ENCODE results near the gene KLHDC7A. TPM values are rescaled to one million over a fixed set of nuclear protein-coding genes. Genes with fewer than 3 reads are reported as not detected.

The KLHDC7A gene
- total and polyA plus RNA-seq, 12 donors, result 0.09 to 0.14 (median 0.13) TPM; not detected in 7

- 86 to 91% methylated on average over 4 of the region's 4 CpGs for WGBS, 2 donors
- ATAC-seq (no peak), DNase-seq (no peak)
- intact Hi-C loops (cut with DNase I), result no loop called here
- H3K4me1 ChIP-seq, result peaks cover 0 to 9% (median 0%) of the 10 kb centered on the region in 9 donors
- TF ChIP-seq CTCF (IDR thresholded peaks at IDR 0.05), result no peak
- peaks cover 0 to 7% (median 0%) of the 10 kb centered on the region in 11 donors for H3K9me3 ChIP-seq
- H3K27ac ChIP-seq, result no peak overlapping the region
- H3K27me3 ChIP-seq, result peaks cover 0 to 64% (median 21%) of the 10 kb centered on the region in 7 donors
- no peak overlapping the region for H3K4me3 ChIP-seq
- H3K36me3 ChIP-seq, result no peaks in the 10 kb centered on the region
Observed at GRCh38 chr1:18485227-18485626, 4.5 kb downstream of the KLHDC7A start.

- no peak for TF ChIP-seq CTCF (IDR thresholded peaks at IDR 0.05)
- intact Hi-C loops (cut with DNase I), result no loop called here
- Histone ChIP-seq H3K4me3 (no peak overlapping the region), H3K4me1 (peaks cover 0 to 2% (median 0%) of the 10 kb centered on the region in 9 donors), H3K27ac (no peak overlapping the region), H3K36me3 (no peaks in the 10 kb centered on the region), H3K27me3 (peaks cover 0 to 67% (median 25%) of the 10 kb centered on the region in 7 donors), H3K9me3 (peaks cover 0 to 7% (median 0%) of the 10 kb centered on the region in 11 donors)
- ATAC-seq (no peak), DNase-seq (no peak)
- 35 to 40% methylated on average over 7 of the region's 7 CpGs for WGBS, 2 donors
Observed at GRCh38 chr1:18486195-18486594, 5.5 kb downstream of the KLHDC7A start.

- no peak overlapping the region for H3K4me3 ChIP-seq
- ATAC-seq (no peak), DNase-seq (no peak)
- no peaks in the 10 kb centered on the region for H3K4me1 ChIP-seq
- peaks cover 0 to 67% (median 20%) of the 10 kb centered on the region in 7 donors for H3K27me3 ChIP-seq
- H3K36me3 ChIP-seq, result no peaks in the 10 kb centered on the region
- 88 to 89% methylated on average over 2 of the region's 2 CpGs for WGBS, 2 donors
- intact Hi-C loops (cut with DNase I), result no loop called here
- peaks cover 0 to 15% (median 0%) of the 10 kb centered on the region in 11 donors for H3K9me3 ChIP-seq
- no peak for TF ChIP-seq CTCF (IDR thresholded peaks at IDR 0.05)
- no peak overlapping the region for H3K27ac ChIP-seq
Observed at GRCh38 chr1:18489417-18490143, 8.8 kb downstream of the KLHDC7A start.

GRCh38 chr1:18491168-18491567 lies 10.4 kb downstream of the KLHDC7A start:
- Histone ChIP-seq H3K36me3 (no peaks in the 10 kb centered on the region), H3K4me3 (no peak overlapping the region), H3K27ac (no peak overlapping the region), H3K27me3 (peaks cover 0 to 64% (median 20%) of the 10 kb centered on the region in 7 donors), H3K4me1 (no peaks in the 10 kb centered on the region), H3K9me3 (peaks cover 0 to 22% (median 0%) of the 10 kb centered on the region in 11 donors)
- ATAC-seq (no peak), DNase-seq (no peak)
- WGBS, 2 donors, result 59 to 62% methylated on average over 3 of the region's 3 CpGs
- TF ChIP-seq CTCF (IDR thresholded peaks at IDR 0.05), result no peak
- intact Hi-C loops (cut with DNase I), result no loop called here
